GM19463 (cell line): ENCODE measurements around the gene CEP41.

Source experiments
- ATAC-seq: cut with Tn5 transposase; IDR thresholded peaks from one replicate; pipeline ENCODE4 v1.9.1; 2021; ENCODE audit warnings: mild to moderate bottlenecking, moderate library complexity; ENCODE audit not compliant: unreplicated experiment

CEP41 gene

DNA sequence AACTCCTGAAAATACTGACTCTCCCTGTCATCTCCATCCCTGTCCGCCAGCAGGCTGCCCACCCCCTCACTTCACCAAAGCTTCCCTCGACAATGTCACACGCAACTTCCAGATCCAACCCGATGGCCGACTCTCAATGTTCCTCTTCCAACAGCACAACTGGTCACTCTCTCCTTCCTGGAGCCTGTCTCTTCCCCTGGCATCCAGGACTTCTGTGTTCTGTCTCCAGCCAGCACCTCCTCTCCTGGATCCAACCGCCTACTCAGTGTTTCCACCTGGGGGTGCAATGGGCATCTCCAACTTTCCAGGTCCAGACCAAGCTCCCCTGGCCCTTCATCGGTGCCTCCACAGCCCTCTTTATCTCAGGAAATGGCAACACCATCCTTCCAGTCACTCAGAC is 87.6 kb downstream of the CEP41 start:
- ATAC-seq: no peak

DNA sequence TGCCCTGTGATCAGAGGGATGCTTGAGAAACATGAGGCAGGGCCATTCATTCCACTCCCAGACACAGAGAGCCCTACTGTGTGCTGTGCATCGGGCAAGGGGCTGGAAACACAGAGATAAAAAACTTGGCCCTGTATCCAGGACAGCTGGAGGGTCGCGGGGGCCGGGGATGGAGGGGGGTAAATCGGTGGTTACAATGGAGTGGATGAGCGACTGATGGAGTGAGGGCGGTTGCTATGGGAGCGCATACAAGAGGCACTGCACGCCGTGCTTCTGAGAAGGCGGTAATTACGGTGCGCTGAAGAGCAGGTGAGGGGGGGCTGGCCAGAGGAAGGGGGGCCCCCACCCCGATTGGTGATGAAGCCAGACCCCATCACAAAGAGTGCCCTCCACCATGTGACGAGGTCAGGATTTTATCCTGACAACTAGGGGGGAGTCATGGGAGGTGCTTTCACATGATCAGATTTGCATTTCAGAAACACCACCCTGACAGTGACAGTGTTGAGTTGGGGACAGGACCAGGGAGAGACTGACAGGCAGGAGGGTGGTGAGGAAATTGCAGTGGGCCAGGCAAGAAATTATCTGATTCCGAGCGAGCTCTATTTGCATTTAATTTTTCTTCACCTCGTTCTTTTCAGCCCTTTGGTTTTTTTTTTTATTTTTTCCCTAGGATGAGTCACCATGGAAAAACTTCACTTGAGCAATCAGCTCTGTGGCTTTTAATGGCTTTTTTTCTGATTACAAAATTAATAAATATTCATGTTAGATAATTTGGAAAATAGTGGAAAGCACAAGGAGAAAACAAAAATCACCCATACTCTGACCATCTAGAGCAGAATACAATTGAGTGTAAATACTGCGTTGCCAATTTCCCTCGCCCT is 88.4 kb downstream of the CEP41 start:
- no peak for ATAC-seq

DNA sequence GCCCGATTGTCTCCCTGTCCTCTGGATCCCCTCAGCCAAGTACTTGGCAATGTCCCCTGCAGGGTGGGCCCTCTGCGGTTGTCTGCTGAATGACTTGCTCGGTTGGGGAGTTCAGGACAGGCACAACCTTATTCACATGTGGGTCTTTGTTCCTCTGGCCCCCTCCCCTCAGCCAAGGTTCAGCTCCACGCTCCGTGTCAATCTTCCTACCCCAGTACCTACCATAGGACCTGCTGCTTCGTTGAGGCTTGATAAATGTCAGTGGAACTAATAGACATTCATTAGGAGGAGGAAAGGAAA is 89.1 kb downstream of the CEP41 start:
- ATAC-seq: no peak

DNA sequence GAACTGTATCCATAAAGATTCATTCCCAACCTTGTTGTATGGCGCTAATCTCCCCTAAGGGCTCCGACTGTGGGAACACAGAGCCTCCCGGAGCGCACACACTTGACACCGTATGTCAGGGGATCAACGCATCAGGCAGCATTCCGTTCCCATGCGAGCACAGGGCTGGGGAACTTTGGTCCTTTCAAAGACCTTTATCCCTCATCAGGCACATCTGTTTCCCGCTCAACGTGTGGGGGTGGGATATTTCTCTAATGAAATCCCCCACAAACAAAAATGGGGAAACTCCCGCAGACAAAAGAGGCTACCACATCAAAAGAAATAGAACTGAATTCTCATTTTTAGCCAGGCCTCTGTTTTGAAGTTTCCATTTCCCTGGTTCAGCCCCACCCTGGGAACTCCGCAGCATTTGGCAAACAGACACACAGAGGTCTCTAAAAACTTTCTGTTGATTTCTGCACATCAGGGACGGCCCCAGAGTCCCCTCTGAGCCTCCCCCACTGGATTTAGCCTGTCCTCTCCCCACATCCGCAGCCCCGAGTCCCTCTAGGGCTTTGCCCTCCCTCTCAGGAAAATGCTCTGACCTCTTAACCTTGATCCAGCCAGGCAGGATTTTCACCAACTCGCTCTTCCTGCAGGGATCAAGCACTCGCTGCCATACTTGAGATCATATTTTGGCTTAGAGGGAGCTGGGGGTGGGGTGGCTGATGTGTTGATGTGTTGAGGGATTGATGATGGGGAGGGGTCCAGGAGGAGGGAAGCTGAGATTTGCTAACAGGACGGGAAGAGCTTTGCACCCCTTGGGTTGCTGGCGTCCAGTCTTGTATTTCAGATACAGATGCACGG is 89.6 kb downstream of the CEP41 start:
- ATAC-seq: no peak

DNA sequence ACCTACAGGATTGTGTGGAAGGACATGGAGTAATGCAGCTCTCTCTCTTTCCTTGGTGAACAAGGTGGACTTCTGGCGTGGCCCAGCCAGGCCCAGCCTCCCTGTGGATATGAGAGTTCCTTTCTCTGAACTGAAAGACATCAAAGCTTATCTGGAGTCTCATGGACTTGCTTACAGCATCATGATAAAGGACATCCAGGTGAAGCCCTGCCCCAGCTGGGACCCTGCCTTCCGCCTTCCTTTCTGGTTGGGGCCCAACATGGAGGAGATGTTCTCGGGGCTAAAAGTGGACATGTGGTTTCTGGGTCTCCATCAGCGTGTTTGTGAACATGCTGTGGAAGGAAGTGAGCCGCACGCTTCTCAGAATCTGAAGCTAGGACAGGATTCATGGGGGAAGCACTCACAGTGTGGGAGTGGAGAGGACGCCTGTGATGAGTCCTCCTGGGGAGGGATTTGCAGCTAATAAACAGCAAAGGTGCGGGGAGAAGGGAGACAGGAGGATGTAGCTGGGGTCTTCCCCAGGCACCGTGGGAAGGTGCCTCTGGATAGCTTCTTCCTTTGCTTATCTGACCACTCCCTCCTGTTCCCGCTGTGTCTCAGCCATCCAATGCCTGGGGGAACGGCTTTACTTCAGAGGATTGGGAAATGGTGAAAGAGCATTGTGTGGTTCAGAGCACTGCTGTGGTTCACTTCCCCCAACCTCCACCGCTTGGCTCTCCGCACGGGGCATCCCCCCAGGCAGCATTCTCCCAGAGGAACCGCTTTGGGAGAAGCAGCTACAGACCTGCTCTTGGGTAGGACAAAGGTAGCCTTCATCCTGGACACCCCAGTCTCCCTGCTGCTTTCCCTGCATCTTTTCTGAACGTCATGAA is 90.7 kb downstream of the CEP41 start:
- no peak for ATAC-seq

DNA sequence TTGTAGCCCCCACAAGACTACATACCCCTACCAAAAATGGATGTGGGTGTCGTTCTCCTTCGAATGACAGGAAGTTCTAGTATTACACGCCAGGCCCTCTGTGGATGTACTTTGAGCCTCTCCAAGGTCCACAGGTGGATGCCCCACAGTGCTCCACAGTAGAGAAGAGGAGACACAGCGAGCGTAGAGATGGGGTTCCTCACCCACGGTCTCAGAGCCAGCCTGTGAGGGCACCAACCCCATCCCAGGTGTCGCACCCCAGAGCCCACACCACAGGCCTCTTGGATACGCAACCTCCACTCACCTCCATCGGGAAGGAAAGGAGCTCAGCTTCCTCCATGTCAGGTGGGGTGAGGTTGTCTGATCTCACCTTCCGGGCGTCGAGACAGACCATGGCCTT is 93.9 kb downstream of the CEP41 start:
- no peak for ATAC-seq

DNA sequence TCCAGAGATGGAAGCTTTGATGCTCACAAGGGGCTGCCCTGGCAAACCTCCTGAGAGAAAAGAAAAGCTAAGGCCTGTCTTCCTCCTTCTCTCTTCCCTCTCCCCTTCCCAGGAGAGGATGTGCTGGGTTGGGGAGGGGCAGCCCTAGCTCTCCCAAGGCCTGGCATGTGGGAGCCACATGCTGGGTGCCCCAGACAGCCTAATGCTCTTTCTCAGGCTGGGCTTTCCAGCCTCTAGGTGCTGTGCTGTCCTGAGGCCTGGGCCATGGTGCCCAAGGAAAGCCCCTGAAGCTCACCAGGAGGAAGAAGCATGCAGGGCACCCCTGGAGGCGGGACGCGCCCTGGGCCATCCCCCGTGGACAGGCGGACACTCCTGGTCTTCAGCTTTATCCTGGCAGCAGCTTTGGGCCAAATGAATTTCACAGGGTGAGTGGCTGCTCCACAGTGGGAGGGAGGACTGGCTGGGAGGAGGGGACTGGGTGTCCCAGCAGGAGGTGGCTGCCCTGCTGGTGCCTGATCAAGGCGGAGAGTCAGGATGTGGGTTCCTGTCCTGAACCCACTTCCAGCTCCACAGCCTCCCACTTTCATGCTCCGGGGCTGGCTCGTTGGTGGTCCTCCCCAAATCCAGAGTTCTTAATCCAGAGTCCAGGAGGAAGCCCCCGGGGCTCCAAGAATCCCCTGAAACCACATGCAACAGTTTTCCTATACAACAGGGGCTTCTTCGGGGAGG is 94.5 kb downstream of the CEP41 start:
- ATAC-seq: no peak

DNA sequence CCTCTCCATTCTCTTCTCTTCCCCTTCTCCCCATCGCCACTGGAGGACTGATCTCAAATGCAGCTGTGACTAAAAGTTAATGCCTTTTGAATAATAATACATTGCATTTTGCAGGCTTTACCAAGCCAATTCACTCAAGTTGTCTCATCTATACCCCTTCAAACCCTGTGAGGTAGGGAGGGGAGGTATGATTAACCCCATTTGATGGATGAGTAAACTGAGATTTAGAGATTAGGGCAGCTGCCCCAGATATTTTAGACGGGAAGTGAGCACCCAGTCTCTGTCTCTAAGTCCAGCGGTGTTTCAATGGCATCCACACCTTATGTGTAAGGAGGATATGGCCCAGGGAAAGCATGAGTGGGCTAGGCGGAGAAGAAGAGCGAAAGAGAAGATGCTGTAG is 95.1 kb downstream of the CEP41 start:
- ATAC-seq: no peak

DNA sequence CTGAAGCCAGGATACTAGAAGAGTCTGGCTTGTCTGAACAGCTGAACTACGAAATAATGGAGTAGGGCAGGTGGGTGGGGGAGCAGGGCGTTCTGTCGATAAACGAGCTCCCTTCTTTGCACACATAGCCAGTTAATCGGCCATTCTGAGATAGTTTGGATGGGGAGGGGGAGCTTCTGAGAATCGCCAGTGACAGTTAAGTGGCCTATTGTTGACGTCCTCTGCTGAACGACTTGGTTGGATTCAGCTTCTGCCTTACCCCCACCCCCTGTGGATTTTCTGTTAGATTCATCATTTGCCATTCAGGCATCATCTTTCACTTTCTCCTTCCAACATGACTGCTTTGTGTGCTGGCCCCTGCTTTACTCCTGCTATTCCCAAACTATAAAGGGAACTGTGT is 95.7 kb downstream of the CEP41 start:
- ATAC-seq: no peak

DNA sequence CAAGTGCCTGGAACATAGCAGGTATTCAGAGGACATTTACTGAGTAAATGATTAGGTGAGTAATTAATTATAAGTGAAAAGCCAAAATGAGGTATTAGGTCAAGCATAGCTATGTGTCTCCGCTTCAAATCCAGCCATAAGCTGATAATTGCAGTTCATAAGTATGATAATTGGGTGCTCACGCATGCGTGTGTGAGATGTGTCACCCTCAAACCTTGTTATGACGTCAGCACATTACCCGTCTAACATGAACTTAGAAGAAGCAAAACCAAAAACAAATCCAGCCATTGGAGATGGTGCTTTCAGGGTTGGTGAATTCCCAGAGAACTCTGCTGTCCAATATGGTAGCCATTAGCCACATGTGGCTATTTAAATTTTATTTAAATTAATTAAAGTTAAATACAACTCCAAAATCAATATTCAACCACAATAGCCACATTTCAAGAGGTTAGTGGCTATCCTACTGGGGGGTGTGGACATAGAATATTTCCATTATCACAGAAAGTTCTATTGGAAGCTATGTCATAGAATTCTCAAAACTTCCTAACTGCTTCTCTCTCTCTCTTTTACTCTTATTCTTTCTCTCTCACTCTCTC is 96.4 kb downstream of the CEP41 start, which contains the start of gene CPA5:
Gene CPA5, plus strand, starts transcription at position 546 of the 596 bp plus-strand sequence. CDS start 1,670 bp downstream, outside the sequence.
- no peak for ATAC-seq
